ENCODE data around the gene ADARB2. TPM values are rescaled to one million over a fixed set of nuclear protein-coding genes. Genes with fewer than 3 reads are reported as not detected.

ADARB2 gene
- total and polyA plus RNA-seq, 2 experiments from 2014 or later = 0.13 to 0.48 TPM

- no peaks in the 10 kb centered on the region for H3K9me3 ChIP-seq (ENCODE audit: low read depth)
- DNase-seq (ENCODE audit: low spot score) = no peak
- H3K79me2 ChIP-seq = no peaks in the 10 kb centered on the region
- no peak overlapping the region for H3K27ac ChIP-seq
- no peaks in the 10 kb centered on the region for H4K20me1 ChIP-seq (ENCODE audit: insufficient read depth, poor library complexity, severe bottlenecking)
- 90% methylated on average over 4 of the region's 4 CpGs for WGBS (ENCODE audit: low lambda C conversion rate, missing lambda C conversion rate)
- H2AFZ ChIP-seq = no peak overlapping the region
- peaks cover 7% of the 10 kb centered on the region for H3K27me3 ChIP-seq
- no peaks in the 10 kb centered on the region for H3K4me1 ChIP-seq (ENCODE audit: insufficient read depth)
- no peak overlapping the region for H3K4me3 ChIP-seq
- H3K36me3 ChIP-seq (replicated peaks; ENCODE audit: insufficient read depth, low read depth) = no peaks in the 10 kb centered on the region
- H3K9me2 ChIP-seq (replicated peaks; ENCODE audit: insufficient read depth) = no peaks in the 10 kb centered on the region
- TF ChIP-seq CTCF (IDR thresholded peaks at IDR 0.05; ENCODE audit: poor library complexity) (no peak), EZH2 (IDR thresholded peaks at IDR 0.05; ENCODE audit: borderline replicate concordance) (no peak), EZH2phosphoT487 (IDR thresholded peaks at IDR 0.05; ENCODE audit: low read depth, severe bottlenecking, unreplicated experiment) (no peak)
- no peak overlapping the region for H3K4me2 ChIP-seq
Measured at GRCh38 chr10:1571587-1572237, 165.6 kb downstream of the ADARB2 start.

- no peak overlapping the region for H3K27ac ChIP-seq
- TF ChIP-seq EZH2 (IDR thresholded peaks at IDR 0.05; ENCODE audit: borderline replicate concordance) = no peak
- TF ChIP-seq CTCF (IDR thresholded peaks at IDR 0.05; ENCODE audit: poor library complexity) = no peak
- TF ChIP-seq EZH2phosphoT487 (IDR thresholded peaks at IDR 0.05; ENCODE audit: low read depth, severe bottlenecking, unreplicated experiment) = no peak
- no peak for DNase-seq (ENCODE audit: low spot score)
Measured at GRCh38 chr10:1570416-1571051, 166.8 kb downstream of the ADARB2 start.

GRCh38 chr10:1569208-1569607, 168.1 kb downstream of the ADARB2 start:
- Histone ChIP-seq H3K9me2 (replicated peaks; ENCODE audit: insufficient read depth) (no peaks in the 10 kb centered on the region), H4K20me1 (ENCODE audit: insufficient read depth, poor library complexity, severe bottlenecking) (no peaks in the 10 kb centered on the region), H3K27ac (no peak overlapping the region), H2AFZ (no peak overlapping the region), H3K4me3 (no peak overlapping the region), H3K36me3 (replicated peaks; ENCODE audit: insufficient read depth, low read depth) (no peaks in the 10 kb centered on the region), H3K4me2 (no peak overlapping the region), H3K79me2 (no peaks in the 10 kb centered on the region), H3K27me3 (peaks cover 7% of the 10 kb centered on the region), H3K9me3 (ENCODE audit: low read depth) (no peaks in the 10 kb centered on the region), H3K4me1 (ENCODE audit: insufficient read depth) (no peaks in the 10 kb centered on the region)
- DNase-seq (ENCODE audit: low spot score) = no peak
- TF ChIP-seq EZH2 (IDR thresholded peaks at IDR 0.05; ENCODE audit: borderline replicate concordance) (no peak), EZH2phosphoT487 (IDR thresholded peaks at IDR 0.05; ENCODE audit: low read depth, severe bottlenecking, unreplicated experiment) (no peak), CTCF (IDR thresholded peaks at IDR 0.05; ENCODE audit: poor library complexity) (no peak)
- WGBS (ENCODE audit: low lambda C conversion rate, missing lambda C conversion rate) = 84% methylated on average over 8 of the region's 8 CpGs

More at GRCh38 chr10:1570416-1571051, 166.8 kb downstream of the ADARB2 start:
- Histone ChIP-seq H3K36me3 (replicated peaks; ENCODE audit: insufficient read depth, low read depth) (no peaks in the 10 kb centered on the region), H3K4me1 (ENCODE audit: insufficient read depth) (no peaks in the 10 kb centered on the region), H3K9me2 (replicated peaks; ENCODE audit: insufficient read depth) (no peaks in the 10 kb centered on the region), H3K27me3 (peaks cover 7% of the 10 kb centered on the region), H3K4me3 (no peak overlapping the region), H4K20me1 (ENCODE audit: insufficient read depth, poor library complexity, severe bottlenecking) (no peaks in the 10 kb centered on the region), H2AFZ (no peak overlapping the region), H3K4me2 (no peak overlapping the region), H3K79me2 (no peaks in the 10 kb centered on the region), H3K9me3 (ENCODE audit: low read depth) (no peaks in the 10 kb centered on the region)
- 83% methylated on average over 10 of the region's 10 CpGs for WGBS (ENCODE audit: low lambda C conversion rate, missing lambda C conversion rate)

Measured in hepatocyte (in vitro differentiated cells).